HFFc6 (cell line): ENCODE measurements around the gene LRFN2. TPM values are rescaled to one million over a fixed set of nuclear protein-coding genes. Genes with fewer than 3 reads are reported as not detected.

Source experiments
- DNase-seq: peaks from one replicate; pipeline ENCODE4 v3.0.0-alpha.2; 2018
- H3K27ac Mint-ChIP-seq: 2 replicates; pipeline ENCODE4 v1.8.0; 2020; ENCODE audit warnings: mild to moderate bottlenecking, mixed read lengths
- H3K27me3 Mint-ChIP-seq: 2 replicates; pipeline ENCODE4 v1.8.0; 2021; ENCODE audit warnings: mild to moderate bottlenecking, moderate library complexity, mixed read lengths; ENCODE audit not compliant: insufficient read depth
- H3K36me3 Mint-ChIP-seq: 2 replicates; pipeline ENCODE4 v1.8.0; 2021; ENCODE audit warnings: low read depth, mixed read lengths
- H3K4me1 Mint-ChIP-seq: 2 replicates; pipeline ENCODE4 v1.8.0; 2020; ENCODE audit warnings: low read depth, mixed read lengths
- H3K4me3 Mint-ChIP-seq: 2 replicates; pipeline ENCODE4 v1.8.0; 2020; ENCODE audit warnings: mild to moderate bottlenecking, moderate library complexity, mixed read lengths
- H3K9me3 Mint-ChIP-seq: 2 replicates; pipeline ENCODE4 v1.8.0; 2020; ENCODE audit warnings: mild to moderate bottlenecking, mixed read lengths
- CTCF ChIP-seq: fragments of 200-600 bp; sonication (generic); IDR thresholded peaks from 2 replicates; pipeline ENCODE4 v1.5.0; 2021; ENCODE audit warnings: antibody characterized with exemption, mild to moderate bottlenecking
- total RNA-seq, 6 experiments: library from RNA; stranded (reverse); fragmentation: NEBNext Ultra II Directional; extraction: Animal tissue kit (Norgen Biotek cat#: 25700); gene quantifications; 2 replicates in 1 of 6; 3 replicates in 5 of 6; pipeline ENCODE4 v1.2.3, GENCODE V29; 2021

LRFN2 gene
- total RNA-seq, 6 experiments from 2014 or later = not detected

- no peak overlapping the region for H3K4me3 Mint-ChIP-seq
- no peak for DNase-seq
- H3K9me3 Mint-ChIP-seq = peaks cover 49% of the 10 kb centered on the region
- TF ChIP-seq CTCF = no peak
- no peaks in the 10 kb centered on the region for H3K4me1 Mint-ChIP-seq
- no peaks in the 10 kb centered on the region for H3K36me3 Mint-ChIP-seq
- H3K27me3 Mint-ChIP-seq = peaks cover 3% of the 10 kb centered on the region; the same call in 1 of the 2 replicates
- no peak overlapping the region for H3K27ac Mint-ChIP-seq
Observed at GRCh38 chr6:40471243-40471642, 115.9 kb downstream of the LRFN2 start.

- Mint-ChIP-seq H3K4me1 (no peaks in the 10 kb centered on the region), H3K27me3 (0 out of 2 replicates have a peak, but pooled peaks cover 1% of the 10 kb centered on the region), H3K9me3 (peaks cover 52% of the 10 kb centered on the region), H3K27ac (no peak overlapping the region), H3K36me3 (no peaks in the 10 kb centered on the region), H3K4me3 (no peak overlapping the region)
- no peak for TF ChIP-seq CTCF
- no peak for DNase-seq
Observed at GRCh38 chr6:40469323-40469722, 117.8 kb downstream of the LRFN2 start.

GRCh38 chr6:40466986-40467539 lies 120.1 kb downstream of the LRFN2 start:
- TF ChIP-seq CTCF = no peak
- no peak for DNase-seq
- no peaks in the 10 kb centered on the region for H3K36me3 Mint-ChIP-seq

GRCh38 chr6:40461643-40462042 lies 125.5 kb downstream of the LRFN2 start:
- no peak overlapping the region for H3K27ac Mint-ChIP-seq
- no peaks in the 10 kb centered on the region for H3K4me1 Mint-ChIP-seq
- no peaks in the 10 kb centered on the region for H3K27me3 Mint-ChIP-seq
- TF ChIP-seq CTCF = no peak
- H3K9me3 Mint-ChIP-seq = peaks cover 47% of the 10 kb centered on the region
- no peaks in the 10 kb centered on the region for H3K36me3 Mint-ChIP-seq
- H3K4me3 Mint-ChIP-seq = no peak overlapping the region
- no peak for DNase-seq

More at GRCh38 chr6:40466986-40467539, 120.1 kb downstream of the LRFN2 start:
- H3K4me1 Mint-ChIP-seq = no peaks in the 10 kb centered on the region
- no peaks in the 10 kb centered on the region for H3K27me3 Mint-ChIP-seq
- H3K27ac Mint-ChIP-seq = no peak overlapping the region
- H3K9me3 Mint-ChIP-seq = peaks cover 50% of the 10 kb centered on the region
- no peak overlapping the region for H3K4me3 Mint-ChIP-seq

- no peaks in the 10 kb centered on the region for H3K27me3 Mint-ChIP-seq
- peaks cover 47% of the 10 kb centered on the region for H3K9me3 Mint-ChIP-seq
- H3K27ac Mint-ChIP-seq = no peak overlapping the region
- H3K4me3 Mint-ChIP-seq = no peak overlapping the region
- TF ChIP-seq CTCF = no peak
- H3K4me1 Mint-ChIP-seq = no peaks in the 10 kb centered on the region
- DNase-seq = no peak
- no peaks in the 10 kb centered on the region for H3K36me3 Mint-ChIP-seq
Observed at GRCh38 chr6:40460380-40460779, 126.8 kb downstream of the LRFN2 start.

- Mint-ChIP-seq H3K27ac (no peak overlapping the region), H3K9me3 (peaks cover 50% of the 10 kb centered on the region), H3K36me3 (no peaks in the 10 kb centered on the region), H3K4me1 (no peaks in the 10 kb centered on the region), H3K27me3 (no peaks in the 10 kb centered on the region), H3K4me3 (no peak overlapping the region)
- no peak for DNase-seq
- TF ChIP-seq CTCF = no peak
Observed at GRCh38 chr6:40457261-40457660, 129.9 kb downstream of the LRFN2 start.
